CD14-positive monocyte (primary cell): ENCODE data around the gene RFC3. TPM values are rescaled to one million over a fixed set of nuclear protein-coding genes. Genes with fewer than 3 reads are reported as not detected.

Source experiments
- DNase-seq, 3 donors: peaks; one replicate each; pipeline ENCODE4 v3.0.0-alpha.2; 2011 to 2022
- H2AFZ ChIP-seq: 2 replicates; pipeline ENCODE4 v1.6.0; 2012; ENCODE audit warnings: mild to moderate bottlenecking, low read depth, low read length, inconsistent platforms; ENCODE audit not compliant: insufficient read depth, poor library complexity, severe bottlenecking
- H3K27ac ChIP-seq, 2 donors: 1 replicate in 1 of 2; 2 replicates in 1 of 2; pipeline ENCODE4 v1.5.1; 2012 to 2013; ENCODE audit warnings: low read length in 2 of 2, control low read depth in 1 of 2, inconsistent platforms in 1 of 2, low read depth in 1 of 2, mild to moderate bottlenecking in 1 of 2
- H3K27me3 ChIP-seq, 2 donors: one replicate each; pipeline versions ENCODE4 v1.6.0 to v1.6.1; 2011 to 2013; ENCODE audit warnings: low read length in 2 of 2; ENCODE audit not compliant: control insufficient read depth in 2 of 2, insufficient read depth in 2 of 2
- H3K36me3 ChIP-seq, 2 donors: replicated peaks in 1 of 2; 1 replicate in 1 of 2; 2 replicates in 1 of 2; pipeline versions ENCODE4 v1.5.1 to v1.6.1; 2012 to 2013; ENCODE audit warnings: low read length in 2 of 2, control low read depth in 1 of 2, inconsistent platforms in 1 of 2, mild to moderate bottlenecking in 1 of 2; ENCODE audit not compliant: insufficient read depth in 2 of 2, control insufficient read depth in 1 of 2
- H3K4me1 ChIP-seq, 2 donors: 1 replicate in 1 of 2; 2 replicates in 1 of 2; pipeline versions ENCODE4 v1.5.1 to v1.6.1; 2012 to 2013; ENCODE audit warnings: low read length in 2 of 2, control low read depth in 1 of 2, inconsistent platforms in 1 of 2, mild to moderate bottlenecking in 1 of 2, moderate library complexity in 1 of 2; ENCODE audit not compliant: insufficient read depth in 2 of 2, control insufficient read depth in 1 of 2
- H3K4me2 ChIP-seq: replicated peaks from 2 replicates; pipeline ENCODE3; 2012; ENCODE audit warnings: low read length, moderate library complexity, mild to moderate bottlenecking; ENCODE audit not compliant: poor library complexity, severe bottlenecking; ENCODE audit errors: extremely low read depth
- H3K4me3 ChIP-seq, 3 experiments: fragments of 200-600 bp in 1 of 3; sonication (generic) in 1 of 3; replicated peaks in 1 of 3; 1 replicate in 2 of 3; 2 replicates in 1 of 3; pipeline ENCODE4 v1.5.1; 2011 to 2013; ENCODE audit warnings: low read length in 3 of 3, mild to moderate bottlenecking in 3 of 3, control low read depth in 2 of 3, low read depth in 2 of 3, inconsistent platforms in 1 of 3, moderate library complexity in 1 of 3
- H3K79me2 ChIP-seq: 2 replicates; pipeline ENCODE4 v1.6.0; 2012; ENCODE audit warnings: mild to moderate bottlenecking, control low read depth, inconsistent platforms, low read length, moderate library complexity; ENCODE audit not compliant: insufficient read depth
- H3K9ac ChIP-seq: 2 replicates; pipeline ENCODE4 v1.6.0; 2017; ENCODE audit warnings: low read length, mild to moderate bottlenecking; ENCODE audit not compliant: insufficient read depth, poor library complexity, severe bottlenecking
- H3K9me3 ChIP-seq, 2 donors: replicated peaks in 1 of 2; 1 replicate in 1 of 2; 2 replicates in 1 of 2; pipeline versions ENCODE4 v1.5.1 to v1.6.1; 2012 to 2013; ENCODE audit warnings: low read length in 2 of 2, control low read depth in 1 of 2; ENCODE audit not compliant: control insufficient read depth in 1 of 2, insufficient read depth in 1 of 2
- H4K20me1 ChIP-seq: 2 replicates; pipeline ENCODE4 v1.6.0; 2012; ENCODE audit warnings: mild to moderate bottlenecking, low read length, control low read depth, moderate library complexity; ENCODE audit not compliant: insufficient read depth
- H3K27ac Mint-ChIP-seq, 7 donors: one replicate each; pipeline ENCODE4 v1.8.0; 2020; ENCODE audit warnings: mild to moderate bottlenecking in 7 of 7, mixed read lengths in 7 of 7, moderate library complexity in 6 of 7, inconsistent platforms in 2 of 7
- H3K27me3 Mint-ChIP-seq, 3 donors: one replicate each; pipeline ENCODE4 v1.8.0; 2021 to 2022; ENCODE audit warnings: low read depth in 3 of 3, mild to moderate bottlenecking in 3 of 3, mixed read lengths in 3 of 3, moderate library complexity in 3 of 3, inconsistent platforms in 1 of 3
- H3K36me3 Mint-ChIP-seq, 2 donors: one replicate each; pipeline ENCODE4 v1.8.0; 2020; ENCODE audit warnings: mixed read lengths in 2 of 2, inconsistent platforms in 1 of 2, mild to moderate bottlenecking in 1 of 2
- H3K4me1 Mint-ChIP-seq: one replicate; pipeline ENCODE4 v1.8.0; 2020; ENCODE audit warnings: mild to moderate bottlenecking, mixed read lengths
- H3K4me3 Mint-ChIP-seq, 2 donors: one replicate each; pipeline ENCODE4 v1.8.0; 2020; ENCODE audit warnings: mild to moderate bottlenecking in 2 of 2, mixed read lengths in 2 of 2, moderate library complexity in 1 of 2
- H3K9me3 Mint-ChIP-seq, 7 donors: one replicate each; pipeline ENCODE4 v1.8.0; 2020 to 2022; ENCODE audit warnings: mixed read lengths in 7 of 7, mild to moderate bottlenecking in 6 of 7, moderate library complexity in 6 of 7, inconsistent platforms in 2 of 7
- CTCF ChIP-seq: fragments of 200-600 bp; IDR thresholded peaks from one replicate; pipeline ENCODE4 v1.8.0; 2022; ENCODE audit warnings: antibody characterized with exemption, mild to moderate bottlenecking
- WGBS: methylation state at CpG from one replicate; pipeline ENCODE4 v1.1.5; 2013; ENCODE audit warnings: missing lambda C conversion rate; ENCODE audit not compliant: insufficient coverage; 5-methylcytosine and 5-hydroxymethylcytosine counted together
- intact Hi-C, 2 donors: fragments of 100-400 bp; cut with micrococcal nuclease; formaldehyde crosslinking; loops; one replicate each; pipeline versions ENCODE4 v1.15.0 to v1.15.1; 2023
- polyA minus RNA-seq: library from RNA; depleted of rRNA, polyadenylated mRNA; stranded (reverse); fragments of >200 nt; gene quantifications from 2 replicates; pipeline ENCODE4 v1.2.3, GENCODE V29; 2012
- polyA plus RNA-seq, 3 donors: library from polyadenylated mRNA; depleted of rRNA in 1 of 3; unstranded in 2 of 3; stranded (reverse) in 1 of 3; fragments of 300-500 nt in 2 of 3; fragments of >200 nt in 1 of 3; fragmentation: Illumina TruSeq in 2 of 3; gene quantifications; 1 replicate in 2 of 3; 2 replicates in 1 of 3; pipeline ENCODE4 v1.2.3, GENCODE V29; 2012 to 2021
- total RNA-seq, 12 experiments: library from RNA in 1 of 12; stranded (reverse) in 1 of 12; fragments of 120-200 nt in 1 of 12; gene quantifications; one replicate each; pipeline ENCODE4 v1.2.4 and lab custom pipeline; 2013 to 2026; ENCODE audit warnings: mixed read lengths in 6 of 12, inconsistent platforms in 1 of 12

Gene RFC3
- 6.6 TPM for total RNA-seq (2013)
- polyA plus RNA-seq (1 to 10 TPM; 2.5 to 5.3 (median 4.1) TPM), polyA minus RNA-seq (2.6 TPM in 2 replicates), total RNA-seq (lab: John Stamatoyannopoulos, UW) (0.69 to 11.5 (median 6.1) reads per million in 11 experiments)

GRCh38 chr13:33817901-33818706 is at the start of gene RFC3:
Gene RFC3, plus strand, starts transcription at chr13:33818149. Its CDS starts 30 bp downstream, at chr13:33818179.
- H3K9me3 ChIP-seq: no peaks in the 10 kb centered on the region
- peaks cover 12 to 15% of the 10 kb centered on the region in 2 donors for H3K4me1 ChIP-seq
- peaks cover 0 to 7% of the 10 kb centered on the region in 2 donors for H3K27me3 ChIP-seq
- peak within 1 kb of the TSS; percentile 71 to 95 (median 92) for H3K4me3 ChIP-seq
- WGBS: under 1% methylated on average over 42 of the region's 50 CpGs
- intact Hi-C loops: loop anchor here (5.0 to 10.0 kb wide), 2 partner anchors 271 to 273 kb away; no protein-coding TSS in a partner anchor
- peaks cover 11 to 19% of the 10 kb centered on the region in 2 donors for H3K36me3 Mint-ChIP-seq
- H3K4me2 ChIP-seq: peak within 1 kb of the TSS; percentile 92
- H3K9ac ChIP-seq: peak within 1 kb of the TSS; percentile 81
- H3K27me3 Mint-ChIP-seq: peaks cover 4 to 9% (median 5%) of the 10 kb centered on the region in 3 donors
- peak within 1 kb of the TSS; percentile 88 to 95 (median 89) for H3K27ac Mint-ChIP-seq
- H2AFZ ChIP-seq: peak within 1 kb of the TSS; percentile 99
- DNase-seq: peak; percentile 83 to 93 (median 90)
- TF ChIP-seq CTCF: no peak
- H3K4me3 Mint-ChIP-seq: peak within 1 kb of the TSS; percentile 95 to 98
- H3K36me3 ChIP-seq: peaks cover 9 to 11% of the 10 kb centered on the region in 2 donors
- peak within 1 kb of the TSS; percentile 58 to 82 for H3K27ac ChIP-seq
- peaks cover 0 to 4% (median 0%) of the 10 kb centered on the region in 7 donors for H3K9me3 Mint-ChIP-seq
- H3K79me2 ChIP-seq: peaks cover 28% of the 10 kb centered on the region
- H4K20me1 ChIP-seq: no peaks in the 10 kb centered on the region
- H3K4me1 Mint-ChIP-seq: peaks cover 10% of the 10 kb centered on the region

GRCh38 chr13:33771296-33771695 is 46.7 kb upstream of the RFC3 start:
- Mint-ChIP-seq H3K9me3 (peaks cover 0 to 11% (median 3%) of the 10 kb centered on the region in 7 donors), H3K4me3 (no peak overlapping the region), H3K27me3 (peaks cover 0 to 5% (median 4%) of the 10 kb centered on the region in 3 donors), H3K36me3 (no peaks in the 10 kb centered on the region), H3K27ac (no peak overlapping the region), H3K4me1 (peaks cover 12% of the 10 kb centered on the region)
- TF ChIP-seq CTCF: no peak
- no peak overlapping the region for H3K27ac ChIP-seq
- DNase-seq: no peak
- H3K4me1 ChIP-seq: peaks cover 0 to 6% of the 10 kb centered on the region in 2 donors
- intact Hi-C loops: no loop called here
- H3K79me2 ChIP-seq: no peaks in the 10 kb centered on the region
- H3K4me3 ChIP-seq: no peak overlapping the region
- H3K9me3 ChIP-seq: no peaks in the 10 kb centered on the region
- no CpG with 5 or more reads among the region's 2 CpGs for WGBS
- H3K36me3 ChIP-seq: no peaks in the 10 kb centered on the region
- no peak overlapping the region for H3K4me2 ChIP-seq
- H4K20me1 ChIP-seq: no peaks in the 10 kb centered on the region
- no peaks in the 10 kb centered on the region for H3K27me3 ChIP-seq
- H3K9ac ChIP-seq: no peak overlapping the region
- no peak overlapping the region for H2AFZ ChIP-seq
